ENCODE results near the gene SUGP1. TPM values are rescaled to one million over a fixed set of nuclear protein-coding genes. Genes with fewer than 3 reads are reported as not detected.

Gene SUGP1
- total and polyA plus RNA-seq, 2 donors from 2014 or later = 34.7 to 53.1 TPM

- intact Hi-C loops (cut with DNase I) = no loop called here
- Histone ChIP-seq H3K9me3 (ENCODE audit: control insufficient read depth in 2 of 3, insufficient read depth in 1 of 3, low read length in 3 of 3) (peaks cover 0 to 12% (median 2%) of the 10 kb centered on the region in 3 donors), H3K36me3 (ENCODE audit: control insufficient read depth in 2 of 3, insufficient read depth in 3 of 3, low read length in 3 of 3) (no peaks in the 10 kb centered on the region), H3K27ac (ENCODE audit: low read depth in 2 of 2, low read length in 2 of 2) (no peak overlapping the region), H3K9ac (ENCODE audit: low read length in 3 of 3) (no peak overlapping the region), H3K4me3 (ENCODE audit: low read length in 3 of 3) (no peak overlapping the region), H3K27me3 (ENCODE audit: control insufficient read depth, insufficient read depth, low read length) (no peaks in the 10 kb centered on the region), H3K4me1 (ENCODE audit: control insufficient read depth in 2 of 3, insufficient read depth in 2 of 3, low read depth in 1 of 3, low read length in 3 of 3) (peaks cover 0 to 4% (median 0%) of the 10 kb centered on the region in 3 donors)
- FAIRE-seq = no peak
- no peak for TF ChIP-seq CTCF (IDR thresholded peaks at IDR 0.05; ENCODE audit: borderline replicate concordance, extremely low read depth, insufficient read depth)
- no peak for DNase-seq
Measured at GRCh38 chr19:19229701-19230100, 90.6 kb downstream of the SUGP1 start.

GRCh38 chr19:19227217-19227616 lies 93.1 kb downstream of the SUGP1 start:
- no peaks in the 10 kb centered on the region for H3K9me3 ChIP-seq (ENCODE audit: control insufficient read depth in 2 of 3, insufficient read depth in 1 of 3, low read length in 3 of 3)
- no peaks in the 10 kb centered on the region for H3K36me3 ChIP-seq (ENCODE audit: control insufficient read depth in 2 of 3, insufficient read depth in 3 of 3, low read length in 3 of 3)
- no peak overlapping the region for H3K4me3 ChIP-seq (ENCODE audit: low read length in 3 of 3)
- intact Hi-C loops (cut with DNase I) = no loop called here
- peaks cover 0 to 4% (median 0%) of the 10 kb centered on the region in 3 donors for H3K4me1 ChIP-seq (ENCODE audit: control insufficient read depth in 2 of 3, insufficient read depth in 2 of 3, low read depth in 1 of 3, low read length in 3 of 3)
- H3K27ac ChIP-seq (ENCODE audit: low read depth in 2 of 2, low read length in 2 of 2) = no peak overlapping the region
- H3K27me3 ChIP-seq (ENCODE audit: control insufficient read depth, insufficient read depth, low read length) = no peaks in the 10 kb centered on the region
- FAIRE-seq (no peak), DNase-seq (no peak)
- no peak overlapping the region for H3K9ac ChIP-seq (ENCODE audit: low read length in 3 of 3)
- TF ChIP-seq CTCF (IDR thresholded peaks at IDR 0.05; ENCODE audit: borderline replicate concordance, extremely low read depth, insufficient read depth) = no peak

GRCh38 chr19:19226663-19227062 lies 93.6 kb downstream of the SUGP1 start:
- no peak overlapping the region for H3K27ac ChIP-seq (ENCODE audit: low read depth in 2 of 2, low read length in 2 of 2)
- FAIRE-seq = no peak
- H3K9ac ChIP-seq (ENCODE audit: low read length in 3 of 3) = no peak overlapping the region
- no peak for TF ChIP-seq CTCF (IDR thresholded peaks at IDR 0.05; ENCODE audit: borderline replicate concordance, extremely low read depth, insufficient read depth)
- H3K36me3 ChIP-seq (ENCODE audit: control insufficient read depth in 2 of 3, insufficient read depth in 3 of 3, low read length in 3 of 3) = no peaks in the 10 kb centered on the region
- no peak overlapping the region for H3K4me3 ChIP-seq (ENCODE audit: low read length in 3 of 3)
- H3K4me1 ChIP-seq (ENCODE audit: control insufficient read depth in 2 of 3, insufficient read depth in 2 of 3, low read depth in 1 of 3, low read length in 3 of 3) = peaks cover 0 to 4% (median 0%) of the 10 kb centered on the region in 3 donors
- no peaks in the 10 kb centered on the region for H3K9me3 ChIP-seq (ENCODE audit: control insufficient read depth in 2 of 3, insufficient read depth in 1 of 3, low read length in 3 of 3)
- H3K27me3 ChIP-seq (ENCODE audit: control insufficient read depth, insufficient read depth, low read length) = no peaks in the 10 kb centered on the region
- intact Hi-C loops (cut with DNase I) = no loop called here
- no peak for DNase-seq

- H3K4me3 ChIP-seq (ENCODE audit: low read length in 3 of 3) = no peak overlapping the region
- no peaks in the 10 kb centered on the region for H3K36me3 ChIP-seq (ENCODE audit: control insufficient read depth in 2 of 3, insufficient read depth in 3 of 3, low read length in 3 of 3)
- no peaks in the 10 kb centered on the region for H3K27me3 ChIP-seq (ENCODE audit: control insufficient read depth, insufficient read depth, low read length)
- H3K27ac ChIP-seq (ENCODE audit: low read depth in 2 of 2, low read length in 2 of 2) = no peak overlapping the region
- peaks cover 0 to 4% (median 0%) of the 10 kb centered on the region in 3 donors for H3K4me1 ChIP-seq (ENCODE audit: control insufficient read depth in 2 of 3, insufficient read depth in 2 of 3, low read depth in 1 of 3, low read length in 3 of 3)
- no peak for FAIRE-seq
- no peak for TF ChIP-seq CTCF (IDR thresholded peaks at IDR 0.05; ENCODE audit: borderline replicate concordance, extremely low read depth, insufficient read depth)
- no peak for DNase-seq
- intact Hi-C loops (cut with DNase I) = no loop called here
- H3K9me3 ChIP-seq (ENCODE audit: control insufficient read depth in 2 of 3, insufficient read depth in 1 of 3, low read length in 3 of 3) = no peaks in the 10 kb centered on the region
- H3K9ac ChIP-seq (ENCODE audit: low read length in 3 of 3) = no peak overlapping the region
Measured at GRCh38 chr19:19226204-19226603, 94.1 kb downstream of the SUGP1 start.

Data from kidney (tissue), 14 donors.